H1 (cell line): ENCODE results near the gene DNAJC16. TPM values are rescaled to one million over a fixed set of nuclear protein-coding genes. Genes with fewer than 3 reads are reported as not detected.

Source experiments
- CTCF ChIA-PET: fragments of 300-600 bp; sonication (Branson Sonifier 250); formaldehyde crosslinking; loops from one replicate; lab custom pipeline; 2021; ENCODE audit not compliant: partially characterized antibody; lab: Charles Lee
- POLR2A ChIA-PET: fragments of 300-600 bp; sonication (Branson Sonifier 250); formaldehyde crosslinking; loops from one replicate; lab custom pipeline; 2021; ENCODE audit warnings: inconsistent platforms; ENCODE audit not compliant: partially characterized antibody; lab: Charles Lee
- DNase-seq, 2 experiments: peaks; one replicate each; pipeline versions ENCODE4 v3.0.0 to v3.0.0-alpha.2; 2010 to 2022; ENCODE audit warnings: low spot score in 2 of 2, low read depth in 1 of 2, mixed read lengths in 1 of 2
- FAIRE-seq: peaks from 2 replicates; lab custom pipeline; 2011; peaks lifted over from hg19 to GRCh38; lab: Jason Lieb, UNC
- H2AFZ ChIP-seq: 2 replicates; pipeline ENCODE4 v1.8.1; 2012; ENCODE audit warnings: low read length, inconsistent platforms
- H2AK5ac ChIP-seq: 2 replicates; pipeline ENCODE4 v1.6.1; 2013; ENCODE audit warnings: low read depth, low read length
- H2BK120ac ChIP-seq: replicated peaks from 2 replicates; pipeline ENCODE3; 2013; ENCODE audit warnings: low read depth, low read length, inconsistent platforms
- H2BK12ac ChIP-seq: 2 replicates; pipeline ENCODE4 v1.6.1; 2013; ENCODE audit warnings: low read depth, low read length
- H2BK15ac ChIP-seq: 2 replicates; pipeline ENCODE4 v1.6.1; 2013; ENCODE audit warnings: low read length
- H2BK20ac ChIP-seq: 2 replicates; pipeline ENCODE4 v1.6.1; 2013; ENCODE audit warnings: low read length
- H2BK5ac ChIP-seq: 2 replicates; pipeline ENCODE4 v1.6.1; 2013; ENCODE audit warnings: low read depth, low read length
- H3K14ac ChIP-seq: 2 replicates; pipeline ENCODE4 v1.6.1; 2013; ENCODE audit warnings: inconsistent platforms; ENCODE audit not compliant: insufficient read length
- H3K18ac ChIP-seq: 2 replicates; pipeline ENCODE4 v1.6.1; 2013; ENCODE audit warnings: low read length; ENCODE audit errors: extremely low read depth
- H3K23ac ChIP-seq: 2 replicates; pipeline ENCODE4 v1.6.1; 2013; ENCODE audit warnings: inconsistent platforms; ENCODE audit not compliant: insufficient read length
- H3K23me2 ChIP-seq: 2 replicates; pipeline ENCODE4 v1.6.1; 2013; ENCODE audit warnings: low read depth, low read length
- H3K27ac ChIP-seq: 2 replicates; pipeline ENCODE4 v1.6.1; 2011; ENCODE audit warnings: low read depth, low read length, inconsistent platforms
- H3K27me3 ChIP-seq, 4 experiments: replicated peaks in 1 of 4; 1 replicate in 1 of 4; 2 replicates in 3 of 4; pipeline versions ENCODE4 v1.6.1 to v1.8.1; 2011 to 2013; ENCODE audit warnings: low read length in 3 of 4, mild to moderate bottlenecking in 3 of 4, inconsistent platforms in 2 of 4, mixed read lengths in 2 of 4, moderate library complexity in 1 of 4; ENCODE audit not compliant: control insufficient read depth in 3 of 4, insufficient read depth in 3 of 4; ENCODE audit errors: extremely low read depth in 1 of 4
- H3K36me3 ChIP-seq, 4 experiments: 2 replicates each; pipeline versions ENCODE4 v1.6.1 to v1.8.1; 2011 to 2013; ENCODE audit warnings: mild to moderate bottlenecking in 4 of 4, low read length in 3 of 4, moderate library complexity in 2 of 4, control low read depth in 1 of 4, inconsistent platforms in 1 of 4; ENCODE audit not compliant: insufficient read depth in 4 of 4, control insufficient read depth in 2 of 4
- H3K4ac ChIP-seq: replicated peaks from 2 replicates; pipeline ENCODE3; 2013; ENCODE audit warnings: low read length, low read depth, mixed read lengths, inconsistent platforms; ENCODE audit not compliant: insufficient read length
- H3K4me1 ChIP-seq, 4 experiments: replicated peaks in 1 of 4; 1 replicate in 1 of 4; 2 replicates in 3 of 4; pipeline versions ENCODE4 v1.6.1 to v1.8.1; 2011 to 2013; ENCODE audit warnings: low read length in 3 of 4, inconsistent platforms in 2 of 4, mixed read lengths in 1 of 4; ENCODE audit not compliant: insufficient read depth in 4 of 4, control insufficient read depth in 3 of 4
- H3K4me2 ChIP-seq, 2 experiments: 2 replicates each; pipeline versions ENCODE4 v1.6.1 to v1.8.1; 2011 to 2013; ENCODE audit warnings: low read depth in 2 of 2, low read length in 2 of 2, control low read depth in 1 of 2, inconsistent platforms in 1 of 2, mild to moderate bottlenecking in 1 of 2; ENCODE audit not compliant: insufficient read depth in 1 of 2
- H3K4me3 ChIP-seq, 4 experiments: fragments of 200-600, 300-600 bp in 1 of 4; sonication (generic), shearing (Covaris generic), sonication (Bioruptor Twin) in 1 of 4; 2 replicates each; pipeline versions ENCODE4 v1.5.1 to v1.8.1; 2011 to 2016; ENCODE audit warnings: low read length in 4 of 4, low read depth in 3 of 4, control low read depth in 2 of 4, inconsistent platforms in 2 of 4, mild to moderate bottlenecking in 2 of 4, mixed read lengths in 1 of 4, moderate library complexity in 1 of 4; ENCODE audit not compliant: insufficient read depth in 2 of 4; ENCODE audit errors: extremely low read depth in 1 of 4
- H3K56ac ChIP-seq: replicated peaks from 2 replicates; pipeline ENCODE3; 2013; ENCODE audit warnings: low read depth, mild to moderate bottlenecking, mixed read lengths, low read length, inconsistent platforms; ENCODE audit not compliant: insufficient read length
- H3K79me1 ChIP-seq: 2 replicates; pipeline ENCODE4 v1.6.1; 2013; ENCODE audit warnings: low read depth, low read length, control low read depth
- H3K79me2 ChIP-seq, 2 experiments: 2 replicates each; pipeline versions ENCODE4 v1.6.1 to v1.8.1; 2012 to 2013; ENCODE audit warnings: low read length in 2 of 2, mild to moderate bottlenecking in 2 of 2, inconsistent platforms in 1 of 2; ENCODE audit not compliant: insufficient read depth in 2 of 2, control insufficient read depth in 1 of 2
- H3K9ac ChIP-seq, 4 experiments: replicated peaks in 1 of 4; 1 replicate in 1 of 4; 2 replicates in 3 of 4; pipeline versions ENCODE4 v1.6.1 to v1.8.1; 2011 to 2013; ENCODE audit warnings: low read depth in 3 of 4, low read length in 3 of 4, control low read depth in 2 of 4, mild to moderate bottlenecking in 2 of 4, moderate library complexity in 2 of 4, inconsistent platforms in 1 of 4; ENCODE audit errors: extremely low read depth in 1 of 4
- H3K9me3 ChIP-seq, 2 experiments: 2 replicates each; pipeline versions ENCODE4 v1.6.1 to v1.8.1; 2012 to 2013; ENCODE audit warnings: mild to moderate bottlenecking in 2 of 2, moderate library complexity in 2 of 2, control low read depth in 1 of 2, inconsistent platforms in 1 of 2, low read depth in 1 of 2, low read length in 1 of 2, mixed read lengths in 1 of 2; ENCODE audit not compliant: insufficient read depth in 2 of 2
- H4K20me1 ChIP-seq, 2 experiments: replicated peaks in 1 of 2; 2 replicates each; pipeline versions ENCODE3 to v1.8.1; 2011 to 2013; ENCODE audit warnings: inconsistent platforms in 2 of 2, low read length in 2 of 2, mild to moderate bottlenecking in 1 of 2; ENCODE audit not compliant: insufficient read depth in 2 of 2, control insufficient read depth in 1 of 2
- H4K5ac ChIP-seq: 2 replicates; pipeline ENCODE4 v1.6.1; 2013; ENCODE audit warnings: low read length, low read depth, mixed read lengths, inconsistent platforms; ENCODE audit not compliant: insufficient read length
- H4K8ac ChIP-seq: 2 replicates; pipeline ENCODE4 v1.8.0; 2013; ENCODE audit warnings: mild to moderate bottlenecking, moderate library complexity, low read length, inconsistent platforms; ENCODE audit not compliant: insufficient read depth; ENCODE audit errors: extremely low read depth
- H4K91ac ChIP-seq: replicated peaks from 2 replicates; pipeline ENCODE3; 2013; ENCODE audit warnings: low read length, mixed read lengths, inconsistent platforms; ENCODE audit not compliant: insufficient read length
- CHD1 ChIP-seq: IDR thresholded peaks from 2 replicates; pipeline ENCODE4 v1.6.1; 2012; ENCODE audit warnings: low read depth, low read length, improper control_type of control experiment
- CREB1 ChIP-seq: IDR thresholded peaks from 2 replicates; pipeline ENCODE4 v1.6.1; 2012; ENCODE audit warnings: inconsistent platforms
- E2F6 ChIP-seq: IDR thresholded peaks from 2 replicates; pipeline ENCODE4 v1.6.1; 2012; ENCODE audit warnings: inconsistent platforms
- EZH2 ChIP-seq: fragments of 200-600 bp; sonication (generic); IDR thresholded peaks from 2 replicates; pipeline ENCODE4 v1.7.1; 2012; ENCODE audit warnings: low read depth, mild to moderate bottlenecking, moderate library complexity, low read length, inconsistent platforms; ENCODE audit not compliant: severe bottlenecking
- HDAC2 ChIP-seq, 2 experiments: fragments of 300-600 bp in 1 of 2; sonication (generic) in 1 of 2; IDR thresholded peaks; 2 replicates each; pipeline ENCODE4 v1.6.1; 2011 to 2012; ENCODE audit warnings: low read depth in 2 of 2, low read length in 2 of 2, mild to moderate bottlenecking in 2 of 2, moderate library complexity in 2 of 2, borderline replicate concordance in 1 of 2, inconsistent platforms in 1 of 2
- NRF1 ChIP-seq: IDR thresholded peaks from 2 replicates; pipeline ENCODE4 v1.6.1; 2011; ENCODE audit warnings: mild to moderate bottlenecking, low read depth, low read length, improper control_type of control experiment
- PHF8 ChIP-seq: fragments of 200-600 bp; sonication (generic); conservative IDR thresholded peaks from 2 replicates; pipeline ENCODE4 v1.7.1; 2012; ENCODE audit warnings: low read depth, mild to moderate bottlenecking, inconsistent platforms, low read length, moderate library complexity
- SAP30 ChIP-seq: fragments of 300-600 bp; sonication (generic); IDR thresholded peaks from 2 replicates; pipeline ENCODE4 v1.7.1; 2012; ENCODE audit warnings: low read length, moderate library complexity, mild to moderate bottlenecking, inconsistent platforms; ENCODE audit not compliant: insufficient read depth, insufficient replicate concordance
- YY1 ChIP-seq: IDR thresholded peaks from 2 replicates; pipeline ENCODE4 v1.6.1; 2011; ENCODE audit warnings: low read depth, mild to moderate bottlenecking, low read length
- ZNF274 ChIP-seq: IDR thresholded peaks from 2 replicates; pipeline ENCODE4 v1.7.0; 2012; ENCODE audit warnings: low read length, borderline replicate concordance; ENCODE audit errors: extremely low read depth
- WGBS, 2 experiments: shearing (Covaris generic) in 1 of 2; methylation state at CpG; one replicate each; pipeline versions ENCODE4 v1.1.6 to v1.1.7; 2013 to 2015; ENCODE audit warnings: low lambda C conversion rate in 2 of 2, mixed read lengths in 2 of 2, inconsistent platforms in 1 of 2, low coverage in 1 of 2, missing lambda C conversion rate in 1 of 2; ENCODE audit not compliant: insufficient replicate concordance in 2 of 2, insufficient coverage in 1 of 2, insufficient read length in 1 of 2; ENCODE audit errors: extremely low coverage in 1 of 2, missing lambda C conversion rate in 1 of 2; 5-methylcytosine and 5-hydroxymethylcytosine counted together
- polyA plus RNA-seq, 7 experiments: library from polyadenylated mRNA; depleted of rRNA in 3 of 7; stranded (reverse) in 5 of 7; unstranded in 2 of 7; fragments of >200 nt in 5 of 7; fragments of 200-250 nt in 2 of 7; gene quantifications; 1 replicate in 5 of 7; 2 replicates in 1 of 7; 4 replicates in 1 of 7; pipeline versions ENCODE4 v1.2.1 to v1.2.3, GENCODE V29; 2011 to 2013; ENCODE audit warnings: missing spikeins in 2 of 7, mixed read lengths in 2 of 7
- total RNA-seq: library from RNA; stranded (reverse); fragmentation: NEBNext Ultra II Directional; extraction: Animal tissue kit (Norgen Biotek cat#: 25700); gene quantifications from 2 replicates; pipeline ENCODE4 v1.2.1, GENCODE V29; 2021

Gene DNAJC16
- total and polyA plus RNA-seq, 2 of the 8 experiments (the other 6 are each of a cell fraction or from before 2014, with no cell fraction given): 7.9 to 23.3 TPM

GRCh38 chr1:15609631-15610030, 83.0 kb downstream of the DNAJC16 start:
- Histone ChIP-seq H3K79me1 (no peaks in the 10 kb centered on the region), H2BK15ac (no peak overlapping the region), H3K27me3 (peaks cover 0 to under 1% (median under 1%) of the 10 kb centered on the region in 4 experiments; a peak in 5 of 7 replicates), H2AFZ (no peak overlapping the region), H2AK5ac (no peak overlapping the region), H3K4me2 (no peak overlapping the region), H3K18ac (no peak overlapping the region), H4K8ac (no peak overlapping the region), H3K27ac (no peak overlapping the region), H3K56ac (no peak overlapping the region), H4K5ac (no peak overlapping the region), H2BK120ac (no peak overlapping the region), H3K4ac (no peak overlapping the region), H3K23me2 (no peaks in the 10 kb centered on the region), H3K79me2 (no peaks in the 10 kb centered on the region), H2BK5ac (no peak overlapping the region), H3K4me3 (no peak overlapping the region), H4K91ac (no peak overlapping the region), H3K9ac (no peak overlapping the region), H3K14ac (no peak overlapping the region), H2BK20ac (no peak overlapping the region), H2BK12ac (no peak overlapping the region), H3K4me1 (no peaks in the 10 kb centered on the region), H3K9me3 (no peaks in the 10 kb centered on the region; a peak in 1 of 4 replicates), H3K23ac (no peak overlapping the region), H4K20me1 (no peaks in the 10 kb centered on the region), H3K36me3 (no peaks in the 10 kb centered on the region)
- FAIRE-seq: no peak
- DNase-seq: no peak
- ChIA-PET POLR2A (interaction anchor here (1.3 kb wide), 1 partner anchor 10 kb away, joined by 3 read pairs; no protein-coding TSS in a partner anchor), CTCF (interaction anchor here (0.6 to 0.9 kb wide), 2 partner anchors 14 to 108 kb away, joined by 3 to 5 read pairs; no protein-coding TSS in a partner anchor)
- 88% methylated on average over 7 of the region's 7 CpGs; no CpG with 5 or more reads in 1 of the 2 experiments for WGBS, 2 experiments
- TF ChIP-seq PHF8: no peak
- TF ChIP-seq SAP30: no peak
- TF ChIP-seq CHD1: no peak
- TF ChIP-seq ZNF274: no peak
- TF ChIP-seq YY1: no peak
- TF ChIP-seq EZH2: no peak
- no peak for TF ChIP-seq NRF1
- TF ChIP-seq CREB1: no peak
- TF ChIP-seq E2F6: no peak
- TF ChIP-seq HDAC2 (IDR thresholded peaks at IDR 0.05; ENCODE audit: borderline replicate concordance in 1 of 2, low read depth in 2 of 2, low read length in 2 of 2): no peak
